ENCODE measurements around the gene IL36RN.

Gene IL36RN

DNA sequence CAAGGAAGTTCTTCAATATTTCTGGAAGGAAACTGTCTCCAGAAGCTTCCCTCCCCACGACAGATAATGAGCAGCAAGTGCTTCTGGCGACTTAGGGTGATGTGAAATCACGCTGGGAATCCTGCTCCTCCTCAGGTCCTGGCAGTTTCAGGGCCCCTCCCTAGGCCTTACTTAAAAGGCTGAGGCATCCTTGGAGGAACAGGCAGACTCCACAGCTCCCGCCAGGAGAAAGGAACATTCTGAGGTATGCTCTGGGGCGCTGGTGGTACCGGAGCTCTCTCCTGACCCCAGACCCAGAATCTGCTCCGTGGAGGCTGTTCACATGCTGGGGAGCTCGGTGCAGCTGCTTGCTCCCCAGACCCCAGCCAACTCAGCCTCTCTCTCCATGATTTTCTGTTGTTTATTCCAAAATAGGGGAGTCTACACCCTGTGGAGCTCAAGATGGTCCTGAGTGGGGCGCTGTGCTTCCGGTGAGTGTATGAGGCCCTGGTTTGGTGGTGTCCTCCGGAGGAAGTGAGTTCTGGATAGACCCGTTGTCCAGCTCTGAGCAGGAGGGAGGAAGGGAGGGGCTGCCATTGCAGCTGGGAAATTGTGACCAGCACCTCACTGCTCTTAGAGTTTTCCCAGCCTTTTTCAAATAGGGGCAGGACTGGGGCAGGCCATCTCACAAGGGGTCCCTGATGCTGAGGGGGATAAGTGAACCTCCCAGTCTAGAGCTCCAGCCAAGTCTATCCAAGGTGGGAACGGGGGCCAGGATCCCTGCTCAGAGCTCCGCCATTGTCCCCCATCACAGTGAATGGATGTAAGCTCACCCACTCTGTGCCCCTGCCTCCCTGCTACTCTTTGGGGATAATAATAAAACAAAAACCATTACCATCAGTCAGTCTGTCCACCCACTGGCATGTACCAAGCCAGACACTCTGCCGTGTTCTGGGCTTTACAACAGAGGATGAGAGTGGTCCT is at the start of gene IL36RN:
Gene IL36RN (plus strand): TSS at position 201 of the 963 bp plus-strand sequence. CDS start 241 bp downstream, at position 442.
- H3K27ac ChIP-seq = no peak within 1 kb of the TSS
- no peak for TF ChIP-seq ZFX (IDR thresholded peaks at IDR 0.05)
- TF ChIP-seq, protein P1, sequence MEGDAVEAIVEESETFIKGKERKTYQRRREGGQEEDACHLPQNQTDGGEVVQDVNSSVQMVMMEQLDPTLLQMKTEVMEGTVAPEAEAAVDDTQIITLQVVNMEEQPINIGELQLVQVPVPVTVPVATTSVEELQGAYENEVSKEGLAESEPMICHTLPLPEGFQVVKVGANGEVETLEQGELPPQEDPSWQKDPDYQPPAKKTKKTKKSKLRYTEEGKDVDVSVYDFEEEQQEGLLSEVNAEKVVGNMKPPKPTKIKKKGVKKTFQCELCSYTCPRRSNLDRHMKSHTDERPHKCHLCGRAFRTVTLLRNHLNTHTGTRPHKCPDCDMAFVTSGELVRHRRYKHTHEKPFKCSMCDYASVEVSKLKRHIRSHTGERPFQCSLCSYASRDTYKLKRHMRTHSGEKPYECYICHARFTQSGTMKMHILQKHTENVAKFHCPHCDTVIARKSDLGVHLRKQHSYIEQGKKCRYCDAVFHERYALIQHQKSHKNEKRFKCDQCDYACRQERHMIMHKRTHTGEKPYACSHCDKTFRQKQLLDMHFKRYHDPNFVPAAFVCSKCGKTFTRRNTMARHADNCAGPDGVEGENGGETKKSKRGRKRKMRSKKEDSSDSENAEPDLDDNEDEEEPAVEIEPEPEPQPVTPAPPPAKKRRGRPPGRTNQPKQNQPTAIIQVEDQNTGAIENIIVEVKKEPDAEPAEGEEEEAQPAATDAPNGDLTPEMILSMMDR (conservative IDR thresholded peaks at IDR 0.05) = no peak

DNA sequence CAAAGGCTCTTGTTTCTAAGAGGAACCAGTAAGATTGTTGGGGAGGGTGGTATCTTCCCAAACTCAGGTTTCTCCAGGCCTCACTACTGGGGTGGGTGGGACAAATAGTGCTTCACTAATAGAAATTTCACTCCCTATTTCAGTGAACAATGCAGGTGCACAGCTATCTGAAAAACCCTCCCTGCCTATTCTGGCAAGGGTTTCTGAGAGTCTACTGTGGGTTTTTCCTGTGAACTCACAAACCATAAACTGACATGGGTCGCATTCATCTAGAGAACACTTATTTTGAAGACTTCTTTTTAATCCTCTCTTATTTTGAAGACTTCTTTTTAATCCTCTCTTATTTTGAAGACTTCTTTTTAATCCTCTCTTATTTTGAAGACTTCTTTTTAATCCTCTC is 49.4 kb upstream of the IL36RN start:
- TF ChIP-seq, protein P1 (conservative IDR thresholded peaks at IDR 0.05) = no peak
- no peak for TF ChIP-seq ZFX (IDR thresholded peaks at IDR 0.05)
- no peak overlapping the region for H3K27ac ChIP-seq

DNA sequence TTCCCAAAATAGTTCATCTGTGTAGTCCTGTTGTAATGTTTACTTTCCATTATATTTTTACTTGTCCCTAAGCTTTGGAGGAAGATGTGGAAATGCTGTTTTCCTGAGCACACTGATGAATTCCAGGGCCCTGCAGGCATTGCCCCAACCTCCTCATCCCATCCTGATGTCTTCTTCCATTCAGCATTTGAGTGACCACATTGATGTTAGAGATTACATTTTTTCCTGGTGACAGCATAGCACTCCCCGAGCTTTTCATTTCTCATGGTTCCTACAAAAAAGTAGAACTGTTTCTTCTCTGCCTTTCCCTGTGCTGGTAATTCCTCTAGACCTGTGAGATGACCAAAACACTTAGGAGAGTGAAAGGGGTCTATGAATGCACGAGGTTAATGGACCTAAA is 48.9 kb upstream of the IL36RN start:
- TF ChIP-seq, protein P1 (conservative IDR thresholded peaks at IDR 0.05) = no peak
- no peak for TF ChIP-seq ZFX (IDR thresholded peaks at IDR 0.05)
- H3K27ac ChIP-seq = no peak overlapping the region

DNA sequence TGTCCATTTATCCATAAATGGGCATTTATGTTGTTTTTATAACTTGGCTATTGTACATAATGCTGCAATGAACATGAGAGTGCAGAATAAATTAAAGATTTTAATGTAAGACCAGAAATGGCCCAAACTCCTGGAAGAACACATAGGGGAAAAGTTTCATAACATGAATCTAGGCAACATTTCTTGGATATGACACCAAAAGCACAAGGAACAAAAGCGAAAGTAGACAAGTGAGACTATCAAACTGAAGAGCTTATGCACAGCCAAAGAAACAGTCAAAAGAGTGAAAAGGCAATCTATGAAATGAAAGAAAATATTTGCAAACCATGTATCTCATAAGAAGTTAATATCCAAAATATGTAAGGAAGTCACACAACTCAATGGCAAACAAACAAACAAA is 47.9 kb upstream of the IL36RN start:
- H3K27ac ChIP-seq = no peak overlapping the region
- TF ChIP-seq, protein P1 (conservative IDR thresholded peaks at IDR 0.05) = no peak
- no peak for TF ChIP-seq ZFX (IDR thresholded peaks at IDR 0.05)

DNA sequence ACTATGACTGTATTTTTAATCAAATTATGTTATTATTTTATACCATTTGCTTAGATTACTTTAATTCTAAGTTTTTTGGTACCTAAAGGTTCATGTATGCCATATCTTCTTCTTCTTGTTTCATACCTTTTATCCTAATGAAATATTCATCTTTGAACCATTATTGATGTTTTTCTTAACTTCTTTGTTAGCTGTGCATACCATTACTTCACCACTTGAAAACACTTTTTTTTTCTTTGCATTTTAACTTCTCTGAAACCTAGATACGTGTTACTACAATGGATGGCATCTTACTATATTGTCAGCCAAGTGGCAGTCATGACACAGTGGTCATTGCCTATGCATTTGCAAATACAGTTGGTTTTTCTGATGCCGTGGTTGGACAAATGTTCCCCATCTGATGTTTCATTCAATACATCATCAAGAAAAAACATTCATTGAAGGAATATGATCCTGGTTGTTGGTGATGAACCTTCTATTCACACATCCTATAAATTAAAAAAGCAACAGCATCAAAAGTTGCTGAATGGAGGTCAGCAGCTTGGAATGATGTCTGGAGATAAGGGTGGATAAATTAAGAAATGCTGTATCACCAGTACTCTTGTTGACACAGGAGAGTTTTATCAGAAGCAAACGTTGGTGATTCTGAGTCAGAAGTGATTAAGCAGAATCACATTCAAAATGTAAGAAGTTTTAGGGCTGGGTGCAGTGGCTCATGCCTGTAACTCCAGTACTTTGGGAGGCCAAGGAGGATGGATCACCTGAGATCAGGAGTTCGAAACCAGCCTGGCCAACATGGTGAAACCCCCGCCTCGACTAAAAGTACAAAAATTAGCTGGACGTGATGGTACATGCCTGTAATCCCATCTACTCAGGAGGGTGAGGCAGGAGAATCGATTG is 46.3 kb upstream of the IL36RN start:
- TF ChIP-seq, protein P1 (conservative IDR thresholded peaks at IDR 0.05) = no peak
- no peak for TF ChIP-seq ZFX (IDR thresholded peaks at IDR 0.05)

DNA sequence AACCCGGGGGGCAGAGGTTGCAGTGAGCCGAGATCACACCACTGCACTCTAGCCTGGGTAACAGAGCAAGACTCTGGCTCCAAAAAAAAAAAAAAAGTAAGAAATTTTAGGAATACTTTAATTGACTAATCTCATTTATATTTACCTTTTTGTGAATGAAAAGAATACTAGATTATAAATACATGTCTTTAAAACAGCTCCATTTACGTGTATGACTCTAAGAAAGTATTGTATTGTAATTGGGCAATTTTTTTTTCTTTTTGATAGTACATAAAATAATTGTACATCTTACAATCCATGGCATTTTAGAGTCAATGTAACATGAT is 45.7 kb upstream of the IL36RN start:
- TF ChIP-seq ZFX (IDR thresholded peaks at IDR 0.05) = no peak
- TF ChIP-seq, protein P1 (conservative IDR thresholded peaks at IDR 0.05) = no peak
- H3K27ac ChIP-seq = no peak overlapping the region

More for the DNA sequence above, 46.3 kb upstream of the IL36RN start:
- H3K27ac ChIP-seq = no peak overlapping the region

Data from C4-2B (cell line).